ENCODE results near the gene GARIN5A.
A peak's percentile ranks its signal among the peaks of the same experiment; 100 is the strongest.

GARIN5A gene

GRCh38 chr19:50432221-50433028 lies 44.2 kb downstream of the GARIN5A start, which contains the start of gene MYBPC2:
Gene MYBPC2 (plus strand): TSS chr19:50432892. CDS start chr19:50432954, 62 bp downstream.
- DNase-seq = no peak

DNA sequence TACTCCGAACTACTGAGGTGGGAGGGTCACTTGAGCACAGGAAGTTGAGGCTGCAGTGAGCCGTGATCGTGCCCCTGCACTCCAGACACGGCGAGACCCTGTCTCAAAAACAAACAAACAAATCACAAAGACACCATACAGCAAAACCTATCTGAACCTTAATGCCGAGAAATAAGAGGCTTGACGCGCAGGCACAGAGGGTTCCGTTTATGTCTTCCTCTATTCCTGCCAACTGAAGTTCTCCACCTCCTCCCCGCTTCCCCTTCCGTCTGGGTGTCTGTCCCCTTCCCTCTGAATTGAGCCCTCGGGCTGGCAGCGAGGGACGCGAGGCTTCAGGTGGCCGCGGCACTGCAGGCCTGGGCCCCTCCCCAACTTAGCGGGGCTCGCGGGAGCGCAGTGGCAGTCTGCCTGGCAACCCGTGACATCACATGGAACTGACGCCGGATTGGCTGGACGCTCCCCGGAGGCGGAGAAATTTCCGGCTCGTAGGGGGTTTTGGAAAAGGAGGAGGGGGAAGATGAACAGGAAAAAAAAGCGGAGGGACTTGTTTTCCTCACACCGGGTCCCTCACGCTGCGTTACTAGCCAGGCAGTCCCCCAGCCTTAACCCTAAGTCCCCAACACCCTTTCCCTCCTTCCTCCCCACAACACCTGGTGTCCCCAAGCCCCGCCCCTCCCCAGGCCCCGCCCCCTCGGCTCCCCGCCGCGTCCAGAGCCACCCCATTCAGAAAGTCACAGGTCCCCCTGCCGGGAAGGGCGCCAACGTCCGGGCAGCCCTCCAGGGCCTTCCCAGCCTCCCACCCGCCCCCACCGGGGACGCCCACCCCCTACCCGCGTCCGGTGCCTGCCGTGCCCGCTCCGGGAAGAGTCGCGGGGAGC lies 45.1 kb downstream of the GARIN5A start:
- DNase-seq = peak; percentile 41

DNA sequence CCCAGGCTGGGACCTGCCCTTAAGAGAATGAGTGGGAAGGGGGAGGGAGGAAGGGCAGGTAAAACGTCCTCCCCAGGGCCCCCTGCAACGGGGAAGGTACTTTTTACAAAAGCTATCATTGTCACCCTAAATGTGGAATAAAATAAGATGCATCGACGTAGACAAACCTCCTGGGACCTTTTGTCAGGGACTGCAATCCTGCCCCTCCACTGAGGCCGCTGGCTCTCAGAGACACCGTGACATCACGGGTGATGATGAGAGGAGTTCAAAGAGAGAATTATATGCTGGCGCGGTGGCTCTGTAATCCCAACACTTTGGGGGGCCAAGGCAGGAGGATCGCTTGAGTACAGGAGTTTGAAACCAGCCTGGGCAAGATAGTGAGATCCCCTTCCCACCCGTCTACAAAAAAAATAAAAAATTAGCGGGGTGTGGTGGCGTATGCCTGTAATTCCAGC lies 45.7 kb downstream of the GARIN5A start:
- DNase-seq = no peak

- DNase-seq = no peak
Observed at GRCh38 chr19:50428772-50429463, 47.7 kb downstream of the GARIN5A start.

DNA sequence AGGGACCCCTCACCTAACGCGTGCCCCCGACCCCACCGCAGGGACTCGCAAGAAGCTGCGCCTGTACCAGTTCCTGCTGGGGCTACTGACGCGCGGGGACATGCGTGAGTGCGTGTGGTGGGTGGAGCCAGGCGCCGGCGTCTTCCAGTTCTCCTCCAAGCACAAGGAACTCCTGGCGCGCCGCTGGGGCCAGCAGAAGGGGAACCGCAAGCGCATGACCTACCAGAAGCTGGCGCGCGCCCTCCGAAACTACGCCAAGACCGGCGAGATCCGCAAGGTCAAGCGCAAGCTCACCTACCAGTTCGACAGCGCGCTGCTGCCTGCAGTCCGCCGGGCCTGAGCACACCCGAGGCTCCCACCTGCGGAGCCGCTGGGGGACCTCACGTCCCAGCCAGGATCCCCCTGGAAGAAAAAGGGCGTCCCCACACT lies 48.6 kb downstream of the GARIN5A start:
- no peak for DNase-seq

DNA sequence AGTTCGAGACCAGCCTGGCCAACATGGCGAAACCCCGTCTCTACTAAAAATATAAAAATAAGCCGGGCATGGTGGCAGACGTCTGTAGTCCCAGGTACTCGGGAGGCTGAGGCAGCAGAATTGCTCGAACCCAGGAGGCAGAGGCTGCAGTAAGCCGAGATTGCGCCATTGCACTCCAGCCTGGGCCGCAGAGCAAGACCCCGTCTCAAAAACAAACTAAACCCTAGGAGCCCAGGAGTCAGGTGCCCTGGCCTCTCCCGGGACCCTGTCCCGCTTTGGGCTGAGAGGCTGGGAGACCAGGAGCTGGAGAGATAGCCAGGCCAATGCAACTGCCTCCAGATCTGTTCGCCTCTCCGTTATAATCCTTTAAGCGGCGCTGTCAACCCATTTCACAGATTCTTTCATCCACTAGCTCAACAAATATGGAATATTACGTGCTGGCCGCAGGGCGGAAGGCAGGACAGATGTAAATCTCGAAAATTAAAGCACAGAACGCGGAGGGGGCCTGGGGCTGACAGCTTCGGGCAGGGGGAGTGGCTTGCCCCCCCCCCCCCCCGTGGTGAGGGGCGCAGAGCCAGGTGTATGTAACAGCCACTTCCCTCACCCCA lies 49.2 kb downstream of the GARIN5A start:
- DNase-seq = no peak

DNA sequence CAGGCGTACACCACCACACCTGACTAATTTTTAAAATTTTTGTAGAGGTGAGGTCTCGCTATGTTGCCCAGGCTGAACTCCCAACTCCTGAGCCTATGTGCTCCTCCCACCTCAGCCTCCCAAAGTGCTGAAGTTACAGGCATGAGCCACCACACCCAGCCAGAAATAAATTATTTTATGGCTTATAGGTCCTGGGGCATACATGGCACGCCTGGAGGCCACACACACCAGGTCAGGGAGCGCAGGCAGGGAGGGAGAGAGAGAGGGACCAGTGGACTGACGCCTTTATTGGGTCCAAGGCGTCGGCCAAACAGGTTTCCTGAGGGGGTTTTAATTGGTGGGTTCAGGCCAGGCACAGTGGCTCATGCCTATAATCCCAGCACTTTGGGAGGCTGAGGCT lies 51.1 kb downstream of the GARIN5A start:
- no peak for DNase-seq

DNA sequence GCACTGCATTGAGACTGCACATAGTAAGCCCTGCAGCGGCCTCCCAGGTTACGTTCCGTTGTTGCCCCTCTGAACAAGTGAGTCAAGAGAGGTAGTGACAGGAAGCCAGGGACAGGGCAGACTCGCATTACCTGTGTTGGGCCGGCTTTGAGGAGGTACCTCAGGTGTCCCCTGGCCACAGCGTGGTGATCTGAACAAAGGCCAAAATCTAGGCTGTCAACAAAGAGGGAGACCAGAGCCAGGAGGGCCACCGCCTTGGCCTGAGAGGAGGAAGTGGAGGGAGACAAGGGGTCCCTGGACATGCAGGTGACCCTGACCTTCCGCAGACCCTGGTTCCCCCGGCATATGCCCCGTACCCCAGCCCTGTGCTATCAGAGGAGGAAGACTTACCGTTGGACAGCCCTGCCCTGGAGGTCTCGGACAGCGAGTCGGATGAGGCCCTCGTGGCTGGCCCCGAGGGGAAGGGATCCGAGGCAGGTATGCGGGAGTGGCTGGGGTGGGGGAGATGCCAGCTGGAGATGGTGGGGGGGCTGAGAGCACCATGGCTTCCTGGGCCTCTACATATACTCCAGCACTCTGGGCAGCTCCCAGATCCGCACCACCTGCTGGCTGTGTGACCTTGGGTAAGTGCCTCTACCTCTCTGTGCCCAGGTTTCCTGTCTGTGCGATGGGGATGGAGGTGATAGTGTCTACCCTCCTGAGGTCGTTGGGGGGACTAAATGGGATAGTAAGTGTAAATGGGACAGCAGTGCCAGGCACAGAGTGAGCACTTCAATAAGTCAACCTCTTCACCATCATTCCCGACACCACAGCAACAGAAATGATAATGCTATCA lies 53.2 kb downstream of the GARIN5A start:
- no peak for DNase-seq

DNA sequence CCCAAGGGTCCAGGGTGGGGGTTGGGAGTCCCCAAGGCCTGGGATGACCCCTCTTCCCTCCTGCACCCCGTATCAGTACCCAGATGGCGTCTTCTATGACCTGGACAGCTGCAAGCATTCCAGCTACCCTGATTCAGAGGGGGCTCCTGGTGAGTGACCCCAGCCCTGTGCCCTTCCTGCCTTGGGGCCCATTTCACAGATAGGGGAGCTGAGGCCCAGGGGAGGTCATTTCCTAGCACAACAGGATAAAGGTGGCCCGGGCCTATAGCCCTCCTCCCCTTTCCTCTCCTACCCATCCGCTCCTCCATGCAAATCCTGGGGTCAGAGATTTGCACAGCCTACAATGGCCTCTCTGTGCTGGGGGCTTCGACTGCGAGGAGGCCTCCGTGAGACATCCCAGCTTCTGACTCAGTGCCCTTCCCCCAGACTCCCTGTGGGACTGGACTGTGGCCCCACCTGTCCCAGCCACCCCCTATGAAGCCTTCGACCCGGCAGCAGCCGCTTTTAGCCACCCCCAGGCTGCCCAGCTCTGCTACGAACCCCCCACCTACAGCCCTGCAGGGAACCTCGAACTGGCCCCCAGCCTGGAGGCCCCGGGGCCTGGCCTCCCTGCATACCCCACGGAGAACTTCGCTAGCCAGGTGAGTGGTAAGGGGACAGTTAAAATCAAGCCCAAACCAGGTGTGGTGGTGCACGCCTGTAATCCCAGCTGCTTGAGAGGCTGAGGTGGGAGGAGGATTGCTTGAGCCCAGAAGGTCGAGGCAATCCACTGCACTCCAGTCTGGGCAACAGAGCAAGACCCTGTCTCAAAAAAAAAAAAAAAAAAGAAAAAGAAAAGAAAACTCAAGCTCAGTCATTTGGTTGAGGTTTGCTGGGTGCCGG lies 54.0 kb downstream of the GARIN5A start:
- DNase-seq = no peak

- no peak for DNase-seq
Observed at GRCh38 chr19:50420808-50421207, 55.8 kb downstream of the GARIN5A start.

- DNase-seq = no peak
Observed at GRCh38 chr19:50420127-50420526, 56.5 kb downstream of the GARIN5A start.

DNA sequence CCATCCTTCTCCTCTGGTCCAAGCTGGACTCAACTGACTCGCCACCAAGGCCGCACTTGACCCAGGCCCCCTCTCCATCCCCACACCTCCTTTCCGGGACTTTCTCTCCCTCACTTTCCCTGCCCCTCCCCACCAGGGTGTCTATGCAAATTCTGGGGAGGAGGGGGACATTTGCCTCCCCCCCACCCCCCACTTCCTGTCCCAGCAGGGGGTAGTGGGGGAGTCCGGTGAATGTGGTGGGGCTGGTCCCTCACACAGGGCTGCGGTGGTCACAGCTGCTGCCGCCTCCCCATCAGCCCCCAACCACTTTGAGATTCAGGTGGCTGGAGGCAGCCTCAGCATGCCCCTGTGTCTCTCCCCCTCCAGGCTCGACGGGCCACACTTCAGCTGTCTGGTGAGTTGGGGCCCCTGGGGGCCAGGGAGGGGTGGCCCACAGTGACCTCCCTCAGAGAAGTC lies 57.0 kb downstream of the GARIN5A start:
- no peak for DNase-seq

- DNase-seq = no peak
Observed at GRCh38 chr19:50419022-50419579, 57.5 kb downstream of the GARIN5A start.

DNA sequence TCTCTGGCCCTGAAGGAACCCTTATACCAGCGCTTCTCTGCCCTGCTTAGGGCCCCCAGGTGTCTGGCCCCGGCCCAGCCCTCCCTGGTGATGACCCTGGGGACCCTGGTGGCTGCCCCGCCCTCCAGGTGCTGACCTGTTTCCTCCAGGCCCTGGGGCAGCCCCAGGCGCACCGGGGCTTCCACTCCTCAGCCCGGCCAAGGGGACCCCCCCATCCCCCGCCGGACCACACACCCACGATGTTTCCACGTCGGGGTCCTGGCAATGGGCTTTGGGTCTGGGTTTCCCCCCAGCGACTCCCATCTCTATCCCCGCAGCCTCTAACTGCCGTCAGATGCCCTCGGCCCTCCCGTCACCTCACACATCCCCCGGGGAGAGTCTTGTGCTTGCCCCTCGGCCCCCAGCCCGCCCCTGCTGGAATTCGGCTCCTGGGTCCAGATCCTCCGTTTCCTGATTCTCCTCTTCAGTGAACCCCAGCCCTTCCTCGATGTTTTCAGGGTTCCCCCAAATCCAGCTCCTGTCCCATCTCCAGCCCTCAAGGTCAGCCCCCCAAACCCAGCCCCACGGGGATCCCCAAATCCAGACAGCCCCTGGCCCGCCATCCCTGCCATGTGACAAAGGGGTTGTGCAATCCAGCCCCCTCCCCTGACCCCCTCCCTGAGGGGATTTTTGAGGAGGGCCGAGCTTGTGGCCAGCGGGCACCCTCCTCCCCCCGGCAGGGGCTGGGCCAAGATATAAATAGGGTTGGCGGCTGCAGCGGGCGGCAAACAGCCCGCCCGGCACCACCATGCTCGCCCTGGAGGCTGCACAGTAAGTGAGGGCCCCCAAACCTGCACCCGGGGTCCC lies 58.2 kb downstream of the GARIN5A start, which contains the start of gene SPIB:
Gene SPIB (plus strand): TSS at position 763 of the 846 bp plus-strand sequence. CDS start 25 bp downstream, at position 788.
- DNase-seq = no peak

- no peak for DNase-seq
Observed at GRCh38 chr19:50417111-50418081, 59.3 kb downstream of the GARIN5A start.

All from NCI-H510A treated with DMSO at 0.1 percent for 48 hours (cell line).